GM21529 (cell line): Measurements from ENCODE around the gene MCF2L.

Experiments used
- ATAC-seq: cut with Tn5 transposase; IDR thresholded peaks from one replicate; pipeline ENCODE4 v1.9.1; 2021; ENCODE audit not compliant: unreplicated experiment

MCF2L gene

DNA sequence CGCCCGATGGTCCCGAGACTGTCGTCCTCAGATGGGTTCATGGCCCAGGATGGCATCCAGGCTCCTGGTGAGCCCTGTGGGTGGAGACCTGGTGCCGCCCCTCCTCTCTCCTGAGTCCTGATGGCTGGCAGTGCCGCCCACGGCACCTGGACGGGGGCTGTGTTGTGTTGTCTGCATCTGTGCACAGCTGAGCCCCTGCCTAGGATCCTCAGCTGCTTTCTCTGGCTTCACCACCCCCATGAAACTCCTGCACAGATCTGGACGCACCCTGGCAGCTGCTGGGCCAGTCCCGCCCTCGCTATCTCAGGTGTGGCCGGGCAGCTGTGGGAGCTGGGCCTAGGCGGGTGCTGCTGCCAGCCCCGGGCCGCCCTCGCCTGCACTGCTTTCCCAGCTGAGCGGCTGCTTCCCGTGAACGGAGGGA lies 27.7 kb downstream of the MCF2L start:
- ATAC-seq = no peak

DNA sequence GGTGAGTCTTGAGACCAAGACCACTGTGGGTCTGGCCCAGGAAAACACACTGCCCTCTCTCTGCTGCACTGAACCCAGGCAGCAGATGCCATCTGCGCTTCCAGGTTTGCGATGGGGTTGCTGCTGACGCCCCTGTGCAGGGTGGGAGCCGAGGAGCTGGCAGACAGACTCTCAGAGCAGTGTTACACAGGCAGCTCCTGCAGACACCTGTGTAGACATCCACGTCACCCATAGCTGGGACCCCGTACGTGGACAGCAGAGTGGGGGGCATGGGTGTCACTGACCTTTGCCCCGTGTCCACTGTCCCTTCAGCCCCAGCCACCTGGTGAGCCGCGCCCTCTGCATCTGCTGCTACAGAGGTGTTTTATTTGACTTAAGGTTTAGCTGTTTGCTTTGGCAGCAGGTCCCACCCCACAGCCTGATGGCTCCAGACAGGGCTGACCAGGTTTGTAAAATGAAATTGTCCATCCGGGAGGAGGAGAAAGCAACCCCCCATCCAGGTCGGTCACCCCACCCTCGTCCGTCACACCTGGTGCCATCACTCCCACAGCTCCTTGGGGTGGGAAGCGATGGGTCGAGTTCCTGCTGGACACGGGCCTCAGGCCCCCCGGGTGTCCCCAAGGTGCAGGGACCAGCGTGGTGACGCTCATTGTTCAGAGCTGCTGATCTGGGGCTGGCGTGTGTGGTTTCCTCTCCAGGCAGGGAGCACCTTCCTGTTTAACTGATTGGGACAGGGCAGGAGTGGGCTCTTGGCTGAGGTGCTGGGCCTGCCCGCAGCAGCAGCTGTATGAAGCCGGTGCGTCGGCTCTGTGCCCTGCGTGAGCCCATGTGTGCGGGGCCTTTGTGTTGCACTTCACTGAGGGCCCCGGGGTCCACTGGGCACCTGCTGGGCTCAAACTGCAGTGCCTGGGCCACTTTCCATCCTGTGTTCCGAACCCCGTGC lies 28.4 kb downstream of the MCF2L start:
- no peak for ATAC-seq

DNA sequence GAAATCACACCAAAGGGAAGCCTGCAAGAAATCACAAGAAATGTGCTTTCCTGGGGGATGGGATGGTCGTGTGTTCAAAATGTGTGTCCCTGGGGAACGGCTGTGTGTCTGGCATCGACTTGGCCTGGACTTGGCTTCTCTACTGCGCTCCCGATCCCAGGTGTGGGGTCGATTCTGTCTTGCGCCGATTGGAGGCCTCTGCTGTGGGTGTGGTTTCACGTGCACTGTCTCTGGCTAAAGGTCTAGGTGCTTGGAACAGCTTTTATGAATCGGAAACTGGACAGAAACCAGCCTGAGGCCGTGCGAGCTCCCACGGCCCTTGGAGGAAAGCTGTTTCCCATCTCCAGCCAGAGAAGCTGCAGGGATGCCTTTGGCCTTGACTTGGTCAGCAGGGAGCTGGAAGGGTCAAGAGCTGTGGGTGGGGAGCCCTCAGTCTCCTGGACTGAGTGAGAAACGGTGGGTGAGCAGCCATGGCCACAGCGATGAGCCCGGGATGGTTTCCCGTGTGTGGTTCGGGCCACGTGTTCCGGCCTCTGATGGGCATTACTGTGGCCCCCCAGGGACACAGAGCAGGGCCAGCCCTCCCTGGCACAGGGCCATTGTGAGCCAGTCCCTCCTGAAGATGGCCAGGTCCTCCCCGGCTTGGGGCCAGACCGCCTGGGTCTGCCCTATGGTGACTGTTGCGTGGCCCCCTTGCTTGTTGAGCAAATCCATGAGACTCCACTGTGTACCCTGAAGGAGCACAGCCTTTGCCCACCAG lies 29.7 kb downstream of the MCF2L start:
- no peak for ATAC-seq

DNA sequence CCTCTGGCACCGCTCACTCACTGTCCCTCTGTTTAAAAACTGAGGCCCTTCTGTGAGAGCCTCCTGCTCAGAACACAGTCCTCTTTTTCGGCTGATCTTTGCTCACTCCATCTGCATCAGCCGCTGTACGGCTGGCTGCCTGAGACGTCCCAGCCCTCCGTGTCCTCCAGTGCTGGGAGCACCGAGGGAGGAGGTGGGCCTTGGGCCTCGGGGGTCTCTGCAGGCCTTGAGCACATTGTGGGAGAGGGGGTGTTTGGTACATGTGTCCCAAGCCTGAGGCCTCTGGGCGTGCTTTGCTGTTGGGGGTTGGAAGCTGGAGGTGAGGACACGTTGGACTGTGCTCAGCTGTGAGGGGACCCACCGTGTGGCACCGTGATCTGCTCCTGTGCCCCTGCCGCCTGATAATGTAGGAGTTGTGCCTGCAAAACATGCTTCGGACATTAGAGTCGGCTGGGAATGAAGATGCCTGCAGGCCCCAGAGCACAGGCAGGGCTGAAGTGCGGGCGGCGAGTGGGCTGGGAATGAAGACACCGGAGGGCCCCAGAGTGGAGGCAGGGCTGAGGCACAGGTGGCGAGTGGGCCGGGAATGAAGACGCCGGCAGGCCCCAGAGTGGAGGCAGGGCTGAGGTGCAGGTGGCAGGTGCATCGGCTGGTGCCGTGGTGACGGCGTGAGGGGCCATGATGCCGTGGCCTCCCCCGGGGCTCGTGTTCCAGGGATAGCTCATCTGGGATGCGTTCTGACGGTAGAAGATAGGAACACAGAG lies 30.6 kb downstream of the MCF2L start:
- ATAC-seq = no peak

DNA sequence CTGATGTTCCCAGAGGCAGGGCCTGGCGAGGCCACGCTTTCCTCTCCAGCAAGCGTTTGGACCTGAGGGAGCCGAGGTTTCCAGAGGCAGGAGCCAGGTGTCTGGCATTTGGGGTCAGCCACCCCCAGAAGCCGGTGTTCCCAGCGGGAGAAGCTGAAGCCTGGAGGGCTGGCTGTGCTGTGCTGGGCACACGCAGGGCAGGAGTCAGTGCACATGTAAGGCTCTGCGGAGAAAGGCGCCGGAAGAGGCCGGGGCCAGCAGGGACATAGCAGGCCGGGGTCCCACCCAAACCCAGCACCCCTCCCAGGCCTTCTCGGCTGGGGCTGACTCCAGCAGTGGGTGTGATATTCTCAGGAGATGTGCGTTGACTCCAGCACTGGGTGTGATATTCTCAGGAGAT lies 31.6 kb downstream of the MCF2L start:
- no peak for ATAC-seq

DNA sequence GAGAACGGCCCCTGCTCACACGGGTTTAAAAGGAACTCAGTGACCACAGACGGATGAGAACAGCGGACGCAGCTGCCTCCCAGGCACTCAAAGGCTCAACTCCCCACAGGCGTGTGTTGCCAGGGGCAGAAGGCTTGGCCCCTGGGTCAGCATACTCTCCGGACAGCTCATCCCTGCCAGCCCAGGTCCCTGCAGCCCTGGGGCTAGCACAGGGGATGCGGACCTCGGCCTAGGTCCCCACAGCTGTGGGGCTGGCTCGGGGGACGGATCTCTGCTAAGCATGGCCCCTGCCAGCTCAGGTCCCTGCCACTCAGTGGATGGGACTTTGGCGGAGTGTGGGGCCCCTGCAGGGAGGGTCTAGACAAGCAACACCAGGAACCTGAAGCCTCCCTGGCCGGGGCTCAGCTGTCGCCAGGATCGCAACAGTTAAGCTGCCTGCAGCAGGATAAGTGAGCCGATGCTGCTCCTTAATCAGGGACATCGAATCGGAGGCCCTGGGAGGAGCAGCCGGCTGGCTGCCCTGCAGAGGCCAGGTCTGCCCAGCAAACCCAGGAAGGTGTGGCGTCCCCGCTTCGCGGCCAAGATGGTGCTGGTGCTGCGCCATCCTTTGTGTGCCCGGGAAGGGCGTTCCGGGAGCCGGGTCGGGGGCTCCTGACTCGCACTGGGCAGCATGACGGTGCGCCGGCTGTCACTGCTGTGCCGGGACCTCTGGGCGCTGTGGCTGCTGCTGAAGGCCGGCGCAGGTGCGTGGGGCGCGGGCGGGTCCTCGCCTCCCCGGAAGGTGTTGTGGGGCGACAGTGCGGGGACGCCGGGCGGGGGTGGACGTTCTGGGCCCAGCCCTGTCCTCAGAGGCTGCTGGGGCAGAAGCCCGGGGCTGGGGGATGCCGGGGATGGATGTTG lies 32.5 kb downstream of the MCF2L start:
- ATAC-seq = no peak

DNA sequence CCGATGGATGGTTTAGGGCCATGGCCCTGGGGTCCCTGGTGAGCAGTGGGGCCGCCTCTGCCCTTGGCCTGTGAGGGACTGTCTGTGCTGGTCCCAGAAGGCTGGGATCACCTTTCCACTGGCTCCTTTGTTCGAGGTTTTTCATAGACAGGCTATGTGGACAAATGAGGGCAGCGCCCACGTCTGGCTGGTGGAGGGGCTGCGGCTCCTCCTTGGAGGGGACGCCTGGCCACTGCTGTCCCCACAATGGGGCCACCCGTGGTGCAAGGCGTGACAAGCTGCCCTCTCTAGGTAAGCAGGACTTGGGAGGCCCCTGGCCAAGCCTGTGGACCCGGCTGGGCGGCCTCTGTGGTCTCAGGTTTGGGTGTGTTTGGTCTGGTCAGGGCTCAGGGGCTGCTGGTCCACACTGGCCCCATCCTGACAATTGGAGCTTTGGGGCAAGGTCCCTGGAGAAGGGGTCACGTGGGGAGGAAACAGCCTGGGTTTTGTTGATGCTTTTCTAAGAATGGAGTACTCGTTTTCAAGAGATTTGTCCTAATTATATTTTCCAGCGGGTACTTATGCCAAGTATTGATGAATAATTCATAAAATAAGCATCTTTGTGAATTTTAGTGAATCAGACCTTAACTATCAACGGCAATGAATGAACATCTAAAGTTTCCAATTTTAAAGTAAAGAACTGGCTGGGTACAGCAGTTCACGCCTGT lies 33.3 kb downstream of the MCF2L start:
- ATAC-seq = no peak

DNA sequence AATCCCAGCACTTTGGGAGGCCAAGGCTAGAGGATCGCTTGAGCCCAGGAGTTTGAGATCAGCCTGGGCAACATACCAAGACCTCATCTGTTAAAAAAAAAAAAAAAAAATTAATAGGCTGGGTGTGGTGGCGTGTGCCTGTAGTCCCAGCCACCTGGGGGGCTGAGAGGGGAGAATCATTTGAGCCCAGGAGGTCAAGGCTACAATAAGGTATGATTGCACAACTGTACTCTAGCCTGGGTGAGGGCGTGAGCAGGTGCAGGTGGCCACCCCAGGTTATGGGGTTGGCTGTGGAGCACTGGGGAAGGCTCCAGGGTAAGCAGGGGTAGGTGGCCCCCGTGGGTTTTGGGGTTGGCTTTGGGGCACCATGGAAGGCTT lies 33.9 kb downstream of the MCF2L start:
- no peak for ATAC-seq

DNA sequence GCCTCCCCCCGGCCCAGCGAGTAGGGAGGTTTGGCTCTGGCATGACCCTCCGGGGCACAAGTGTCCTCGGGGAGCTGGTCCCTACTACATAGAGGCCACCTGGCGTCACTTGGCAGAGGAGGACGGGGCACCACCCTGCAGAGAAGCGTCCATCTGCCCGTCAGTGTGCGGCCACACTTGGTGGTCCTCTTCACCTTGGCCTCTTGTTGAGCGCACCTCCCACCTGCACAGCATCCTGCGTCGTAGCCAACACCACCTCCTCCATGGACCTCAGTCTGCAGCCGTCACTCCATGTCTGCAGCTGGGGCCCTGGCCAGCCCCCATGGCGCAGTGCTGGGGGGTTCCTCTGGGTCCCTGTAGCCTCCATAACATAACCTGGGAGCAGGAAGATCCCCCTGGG lies 35.1 kb downstream of the MCF2L start:
- no peak for ATAC-seq

DNA sequence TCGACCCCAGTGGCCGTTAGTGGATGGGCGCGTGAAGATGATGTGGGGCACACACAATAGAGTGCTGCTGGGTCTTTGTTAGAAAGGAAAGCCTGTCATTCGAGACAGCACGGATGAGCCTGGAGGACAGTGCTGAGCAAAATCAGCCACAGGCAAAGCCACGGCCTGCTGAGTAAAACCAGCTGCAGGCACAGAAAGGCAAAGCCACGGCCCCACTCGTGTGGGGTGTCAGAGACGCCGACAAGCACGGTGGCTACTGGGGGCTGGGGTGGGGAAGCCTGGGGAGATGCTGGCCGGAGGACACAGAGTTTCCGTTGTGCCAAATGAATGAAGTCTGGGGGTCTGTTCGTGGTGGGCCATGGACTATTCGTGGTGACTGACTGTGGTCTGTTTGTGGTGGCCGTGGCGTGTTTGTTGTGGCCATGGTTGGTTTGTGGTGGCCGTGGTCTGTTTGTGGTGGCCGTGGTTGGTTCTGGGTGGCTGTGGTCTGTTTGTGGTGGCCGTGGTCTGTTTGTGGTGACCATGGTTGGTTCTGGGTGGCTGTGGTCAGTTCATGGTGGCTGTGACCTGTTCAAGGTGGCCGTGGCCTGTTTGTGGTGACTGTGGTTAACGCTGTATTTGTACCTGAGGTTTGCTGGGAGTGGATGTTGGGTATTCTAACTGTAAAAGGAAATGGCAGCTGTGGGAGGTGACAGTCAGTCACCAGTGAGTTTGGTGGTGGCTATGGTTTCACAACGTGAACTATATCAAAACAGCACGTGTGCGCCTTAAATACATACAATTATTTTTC lies 36.3 kb downstream of the MCF2L start:
- ATAC-seq = no peak

DNA sequence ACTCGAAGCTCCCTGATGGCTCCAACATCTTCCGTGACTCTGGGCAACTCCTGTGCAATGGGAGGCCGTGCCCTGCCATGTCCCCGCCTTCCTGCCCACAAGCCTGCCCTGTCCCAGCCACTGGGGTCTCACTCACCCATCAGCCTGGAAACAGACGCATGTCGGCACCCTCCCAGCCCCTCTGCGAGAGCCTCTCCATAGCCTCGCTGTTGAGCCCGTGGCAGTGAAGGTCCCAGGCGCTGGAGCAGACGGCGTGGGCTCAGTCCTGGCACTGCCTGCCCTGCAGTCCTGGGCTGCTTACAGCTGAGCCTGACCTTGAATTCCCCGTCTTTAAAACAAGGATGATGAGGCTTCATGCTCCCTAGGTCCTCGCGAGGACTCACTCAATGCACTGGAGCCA lies 37.0 kb downstream of the MCF2L start:
- ATAC-seq = no peak

DNA sequence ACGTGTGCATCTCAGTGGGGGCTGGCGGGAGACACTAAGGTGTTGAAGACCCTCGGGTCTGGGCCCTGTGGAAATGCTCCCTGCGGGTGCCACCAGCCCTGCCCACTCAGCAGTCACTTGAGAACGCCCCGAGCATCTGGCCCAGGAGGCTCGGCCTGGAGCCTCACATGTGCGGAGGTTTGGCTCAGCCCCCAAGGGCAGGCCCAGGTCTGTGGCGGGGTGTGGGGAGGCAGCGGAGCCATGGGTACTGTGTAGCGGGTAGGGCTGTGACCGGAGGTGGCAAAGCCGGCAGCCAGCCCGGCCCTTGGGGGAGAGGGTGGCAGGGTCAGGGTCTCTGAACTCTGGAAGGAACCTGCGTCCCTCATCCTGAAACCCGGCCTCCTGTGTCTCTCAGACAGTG lies 37.6 kb downstream of the MCF2L start:
- no peak for ATAC-seq

DNA sequence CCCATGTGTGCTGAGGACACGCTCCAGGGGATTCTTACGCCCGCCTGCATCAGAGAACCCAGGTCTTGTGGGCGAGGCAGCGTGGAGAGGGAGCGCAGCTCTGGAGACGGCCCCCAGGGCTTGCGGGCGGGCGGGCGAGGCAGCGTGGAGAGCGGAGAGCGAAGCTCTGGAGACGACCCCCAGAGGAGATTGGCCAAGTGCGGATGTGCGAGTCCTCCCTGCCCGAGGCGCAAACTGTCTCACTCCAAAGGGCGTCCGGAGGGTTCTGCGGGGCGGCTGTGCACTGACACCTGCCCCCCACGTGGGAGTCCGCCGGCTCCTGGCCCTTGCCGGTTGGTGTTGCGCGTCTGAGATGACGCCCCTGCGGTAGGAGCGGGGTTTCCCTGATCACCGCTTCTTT lies 39.8 kb downstream of the MCF2L start:
- ATAC-seq = no peak

DNA sequence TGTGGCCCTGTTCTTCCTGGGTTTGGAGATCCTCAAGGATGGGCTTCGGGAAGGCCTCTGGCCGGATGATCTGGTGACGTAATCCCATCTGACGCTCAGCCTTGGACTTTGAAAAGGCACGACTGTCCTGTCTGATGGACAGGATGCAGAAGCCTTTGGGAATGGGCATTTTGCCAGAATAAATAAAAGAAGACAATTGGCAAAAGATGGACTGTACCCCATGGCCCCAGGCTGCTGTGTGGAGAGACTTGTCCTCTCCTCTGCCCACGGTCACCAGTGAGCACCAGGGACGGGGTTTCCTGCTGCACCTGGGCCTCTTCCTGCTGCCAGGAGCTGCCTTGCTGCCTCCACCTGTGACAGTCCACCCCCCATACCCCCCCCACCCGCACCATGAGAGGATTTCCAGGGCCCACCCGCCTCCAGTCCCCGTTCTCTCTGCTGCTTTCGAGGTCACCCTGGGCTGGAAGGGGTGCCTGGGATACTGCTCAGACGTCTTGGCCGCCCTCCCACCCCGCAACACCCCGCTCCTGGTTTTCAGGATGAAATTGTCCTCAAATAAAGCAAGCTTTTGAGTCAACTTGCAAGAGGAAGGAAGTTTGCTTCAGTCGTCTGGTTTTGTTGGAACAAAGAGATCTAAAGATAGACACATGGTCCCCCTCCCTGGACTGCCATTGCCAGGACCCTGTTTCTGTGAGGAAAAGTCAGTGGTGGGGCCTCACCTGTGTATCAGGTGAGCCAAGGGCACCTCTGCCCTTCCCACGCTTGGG lies 40.9 kb downstream of the MCF2L start:
- no peak for ATAC-seq

DNA sequence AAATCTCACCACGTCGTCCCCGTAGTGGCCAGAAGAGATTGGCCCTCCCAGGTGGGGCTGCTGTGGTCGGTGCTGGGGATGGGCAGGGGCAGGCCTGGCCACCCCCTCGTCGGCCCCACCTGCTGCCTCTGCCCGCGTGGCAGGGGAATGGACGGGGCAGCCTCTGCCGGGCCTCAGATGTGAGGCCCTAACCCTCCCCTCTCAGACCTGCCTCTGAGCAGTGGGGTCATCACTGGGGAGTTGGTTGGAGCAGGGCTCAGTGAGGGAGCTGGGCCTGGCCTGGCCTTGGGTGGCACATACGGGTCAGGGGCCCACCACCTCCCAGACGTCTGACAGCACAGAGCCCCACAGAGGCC lies 41.5 kb downstream of the MCF2L start:
- no peak for ATAC-seq

DNA sequence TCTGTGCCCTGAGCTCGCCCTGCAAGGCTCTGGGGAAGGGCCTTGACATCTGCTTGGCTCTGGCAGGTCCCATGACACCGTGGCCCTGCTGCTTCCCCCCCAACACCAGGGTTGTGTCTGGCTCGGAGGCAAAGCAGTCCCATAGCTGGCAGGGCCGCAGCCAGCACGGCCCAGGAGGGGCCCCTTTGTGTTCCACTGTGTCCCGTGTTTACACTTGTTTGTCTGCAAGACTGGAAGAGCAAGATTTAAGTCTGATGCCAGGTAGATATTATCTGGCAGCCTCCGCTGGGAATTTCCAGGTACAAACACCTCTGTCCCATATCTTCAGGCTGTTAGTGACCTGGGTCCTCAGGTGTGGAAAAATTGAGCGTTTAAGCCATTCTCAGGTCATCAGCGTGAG lies 44.3 kb downstream of the MCF2L start:
- no peak for ATAC-seq

DNA sequence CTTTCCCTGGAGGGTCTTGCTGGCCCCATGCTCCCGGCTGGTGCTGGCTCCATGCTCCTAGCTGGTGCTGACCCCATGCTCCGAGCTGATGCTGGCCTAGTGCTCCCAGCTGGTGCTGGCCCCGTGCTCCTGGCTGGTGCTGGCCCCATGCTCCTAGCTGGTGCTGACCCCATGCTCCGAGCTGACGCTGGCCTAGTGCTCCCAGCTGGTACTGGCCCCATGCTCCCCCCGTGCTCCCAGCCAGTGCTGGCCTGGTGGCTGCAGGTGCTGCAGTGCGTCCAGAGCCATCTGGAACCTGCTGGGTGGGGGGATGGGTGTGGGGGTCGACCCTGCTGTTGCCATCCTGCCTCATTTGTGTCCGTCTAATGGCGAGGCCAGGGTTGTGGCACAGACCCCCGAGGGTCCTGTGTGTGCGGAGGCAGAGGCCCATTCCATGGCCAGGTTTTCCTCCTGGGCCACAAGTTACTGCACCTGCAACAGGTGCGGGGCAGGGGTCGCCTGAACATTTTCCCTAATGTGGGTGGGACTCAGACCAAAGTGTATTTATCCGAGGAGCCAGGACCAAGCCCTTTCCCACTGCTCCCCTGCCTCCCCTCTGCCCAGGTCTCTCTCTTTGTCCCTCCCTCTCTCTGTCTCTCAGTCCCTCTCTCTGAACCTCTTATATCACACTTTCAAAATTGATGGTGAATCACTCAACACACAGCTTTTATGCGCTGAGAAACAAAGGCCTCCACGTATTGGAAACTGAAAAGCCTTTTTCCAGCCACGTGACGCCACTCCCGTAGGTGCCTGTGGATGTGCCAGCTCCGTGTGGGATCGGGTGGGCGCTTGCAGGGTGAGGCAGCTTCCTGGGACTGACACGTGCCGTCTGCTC lies 45.1 kb downstream of the MCF2L start:
- ATAC-seq = no peak
